ENCODE results near the gene ATG4C.

The ATG4C gene

DNA sequence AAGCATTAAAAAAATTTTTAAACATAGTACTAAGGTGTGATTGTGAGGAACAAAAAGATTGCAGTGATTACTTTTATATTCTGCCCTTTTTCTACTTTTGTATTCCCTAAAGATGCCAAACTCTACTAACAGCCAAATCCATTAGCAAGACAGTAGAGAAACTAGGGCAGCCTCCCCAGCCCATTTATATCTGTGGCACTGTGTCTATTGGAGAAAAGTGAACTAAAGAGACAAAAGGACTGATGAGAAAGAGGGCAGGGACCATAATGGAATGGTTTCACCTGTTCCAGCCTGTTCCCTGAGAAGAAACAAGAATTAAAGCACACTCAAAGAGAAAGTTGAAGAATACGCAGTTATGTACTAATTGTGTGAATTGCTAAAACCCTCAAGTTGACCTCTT, 56.6 kb downstream of the ATG4C start:
- DNase-seq (ENCODE audit: low read depth): no peak

DNA sequence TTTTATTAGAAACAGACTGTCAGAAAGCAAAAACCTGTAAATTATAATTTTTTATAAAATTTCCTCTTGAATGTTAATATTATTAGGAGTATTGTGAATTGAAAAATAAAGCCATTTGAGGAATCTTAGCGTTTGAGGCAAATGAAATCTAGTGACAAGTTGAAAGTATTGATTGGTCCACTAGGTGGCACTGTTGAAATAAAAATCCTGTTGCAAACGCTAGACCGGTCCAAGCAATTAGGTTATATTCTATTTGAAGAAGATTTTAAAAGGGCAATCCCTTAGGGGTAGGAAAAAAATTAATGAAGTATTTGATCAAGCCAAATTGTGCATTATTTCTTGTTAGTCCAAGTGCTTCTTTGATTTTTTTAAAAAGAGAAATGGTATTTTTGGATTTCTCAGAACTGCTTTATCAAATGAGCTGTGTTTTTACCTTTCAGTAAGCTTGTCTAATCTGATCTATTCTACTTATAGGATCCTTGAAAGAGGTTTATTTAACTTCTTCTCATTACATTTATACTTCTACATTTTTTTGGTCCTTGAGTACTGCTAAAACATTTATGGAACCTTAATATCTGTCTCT, 57.7 kb downstream of the ATG4C start:
- peak; percentile 27 for DNase-seq (ENCODE audit: low read depth)

DNA sequence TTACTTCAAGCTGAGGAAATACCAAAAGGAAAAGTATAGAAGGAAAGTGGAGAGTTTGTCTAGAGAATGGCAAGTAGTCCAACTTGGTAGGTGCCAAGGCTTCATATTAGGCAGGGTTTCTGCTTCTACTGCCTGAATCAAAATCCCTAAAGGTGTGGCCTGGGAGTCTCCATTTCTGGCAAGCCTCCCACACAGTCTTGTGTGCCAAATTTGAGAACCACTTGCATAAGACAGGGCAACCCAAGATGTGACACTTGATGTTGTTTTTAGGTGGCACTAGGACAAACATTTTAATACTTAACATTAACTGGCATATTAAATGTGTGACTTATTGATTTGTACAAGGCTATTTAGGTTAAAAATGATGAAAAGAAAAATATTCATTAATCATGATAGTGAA, 60.1 kb downstream of the ATG4C start:
- DNase-seq (ENCODE audit: low read depth): no peak

DNA sequence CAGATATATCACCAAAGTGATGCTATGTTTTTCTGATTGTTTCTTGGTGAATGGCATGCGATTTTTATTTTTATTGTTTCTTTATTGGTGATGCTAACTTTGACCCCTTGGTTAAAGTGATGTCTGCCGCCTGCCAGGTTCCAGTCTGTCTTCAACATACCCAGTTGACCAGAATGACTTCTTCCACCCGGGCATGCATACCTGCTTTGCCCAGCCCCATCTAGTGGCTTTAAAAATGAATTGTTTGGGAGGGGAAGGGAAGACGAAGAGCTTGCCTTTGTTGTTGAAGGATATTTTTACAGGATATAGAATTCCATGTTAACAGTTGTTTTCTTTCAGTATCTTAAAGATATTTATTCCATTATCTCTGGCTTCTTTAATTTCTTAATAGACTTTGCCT, 65.1 kb downstream of the ATG4C start:
- no peak for DNase-seq (ENCODE audit: low read depth)

DNA sequence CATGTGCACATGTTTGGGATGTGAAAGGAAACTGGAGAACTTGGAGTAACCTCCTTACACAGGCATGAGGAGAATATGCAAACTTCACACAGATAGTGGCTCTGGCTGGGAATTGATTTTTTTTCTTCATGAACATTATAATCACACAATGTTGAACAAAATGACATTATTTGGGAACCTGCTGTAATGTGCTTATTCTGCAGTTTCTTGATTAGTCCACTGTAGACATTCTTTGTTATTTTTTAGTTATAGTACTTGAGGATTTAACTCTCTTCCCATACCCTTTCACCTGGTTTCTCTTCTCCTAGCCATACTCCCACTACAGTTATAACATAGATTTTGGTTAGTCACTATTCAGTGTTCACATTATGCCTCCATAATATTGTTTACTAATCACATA, 68.3 kb downstream of the ATG4C start:
- DNase-seq (ENCODE audit: low read depth): no peak

DNA sequence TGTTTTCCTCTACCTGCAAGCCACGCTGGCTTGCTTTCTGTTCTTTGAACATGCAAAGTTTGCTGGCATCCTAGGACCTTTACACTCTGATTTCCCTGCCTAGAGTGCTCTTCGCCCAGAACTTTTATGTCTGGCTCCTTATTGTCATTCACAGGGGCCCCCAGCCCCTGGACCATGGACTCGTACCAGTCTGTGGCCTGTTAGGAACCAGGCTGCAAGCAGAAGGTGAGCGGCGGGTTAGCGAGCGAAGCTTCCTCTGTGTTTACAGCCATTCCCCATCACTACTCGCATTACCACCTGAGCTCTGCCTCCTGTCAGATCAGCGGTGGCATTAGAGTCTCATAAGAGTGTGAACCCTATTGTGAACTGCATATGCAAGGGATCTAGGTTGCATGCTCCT, 73.0 kb downstream of the ATG4C start:
- DNase-seq (ENCODE audit: low read depth): no peak

DNA sequence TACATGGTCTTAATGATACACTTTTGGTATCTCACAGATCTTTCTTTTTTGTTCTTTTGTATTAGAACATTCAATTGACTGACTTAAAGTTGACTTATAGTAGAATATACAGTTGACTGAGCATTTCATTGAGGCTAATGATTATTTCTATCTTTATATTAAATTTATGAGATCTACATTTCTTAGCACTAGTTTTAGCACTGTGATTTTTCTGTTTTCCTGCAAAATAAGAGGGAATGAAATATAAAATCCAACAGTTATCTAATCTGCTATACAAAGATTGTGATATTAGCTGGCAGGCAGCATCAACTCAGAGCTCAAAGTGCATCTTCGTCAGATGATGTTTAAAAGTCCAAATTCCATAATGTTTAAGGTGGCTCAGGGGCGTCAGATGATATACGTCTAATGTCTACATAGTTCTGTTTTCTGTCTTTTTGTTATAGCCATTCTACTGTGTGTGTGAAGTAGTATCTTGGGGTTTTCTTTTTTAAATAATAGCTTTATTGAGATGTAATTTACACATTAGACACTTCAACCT, 85.4 kb downstream of the ATG4C start:
- DNase-seq (ENCODE audit: low read depth): no peak

DNA sequence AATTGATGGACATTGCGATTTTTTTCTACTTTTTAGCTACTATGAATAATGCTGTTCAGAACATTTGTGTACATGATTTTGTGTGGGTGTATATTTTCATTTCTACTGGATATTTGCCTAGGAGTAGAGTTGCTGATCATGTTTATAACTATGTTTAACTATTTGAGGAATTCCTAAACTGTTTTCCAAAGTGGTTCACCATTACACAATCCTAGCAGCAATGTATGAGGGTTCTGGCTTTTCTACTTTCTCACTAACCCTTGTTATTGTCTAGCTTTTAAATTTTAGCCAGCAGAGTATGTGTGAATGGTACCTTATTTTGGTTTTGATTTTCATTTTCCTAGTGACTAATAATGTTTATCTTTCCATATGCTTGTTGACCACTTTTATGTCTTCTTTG, 86.2 kb downstream of the ATG4C start:
- DNase-seq (ENCODE audit: low read depth): peak; percentile 18

DNA sequence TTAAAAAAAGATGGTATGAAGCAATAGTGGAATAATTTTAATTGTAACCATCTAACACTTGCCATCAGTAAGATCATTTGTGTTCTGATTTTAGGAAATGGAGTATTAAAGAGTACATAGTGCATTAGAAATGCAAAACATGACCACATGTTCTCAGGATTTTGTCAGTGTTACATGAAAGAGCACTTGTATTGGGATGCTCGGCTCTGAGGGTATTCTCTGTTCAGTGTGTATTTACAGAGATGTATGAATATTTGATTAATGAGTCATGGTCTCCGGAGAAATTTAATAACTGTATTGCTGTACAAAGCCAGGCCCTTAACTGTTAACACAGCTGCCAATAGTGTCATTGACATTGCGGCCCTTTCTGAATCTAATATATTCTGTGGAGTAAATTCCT, 91.7 kb downstream of the ATG4C start:
- DNase-seq (ENCODE audit: low read depth): no peak

DNA sequence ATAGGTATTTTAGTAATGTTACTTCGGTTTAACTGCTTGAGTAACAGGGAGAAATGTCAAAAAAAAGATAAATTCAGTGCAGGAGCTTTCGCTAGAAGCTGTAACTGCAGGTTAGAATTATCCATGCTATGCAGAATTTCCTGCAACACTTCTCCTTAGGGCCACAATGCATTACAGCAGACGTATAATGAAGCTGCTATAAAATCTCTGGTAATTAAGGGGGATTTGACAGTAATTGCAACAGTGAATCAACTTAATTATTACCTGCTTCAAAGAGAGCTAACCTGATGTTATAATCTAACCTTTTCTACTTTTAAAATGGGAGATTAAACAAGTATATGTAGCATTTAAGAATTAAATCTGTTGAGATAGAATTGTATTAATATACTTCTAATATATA, 92.6 kb downstream of the ATG4C start:
- no peak for DNase-seq (ENCODE audit: low read depth)

DNA sequence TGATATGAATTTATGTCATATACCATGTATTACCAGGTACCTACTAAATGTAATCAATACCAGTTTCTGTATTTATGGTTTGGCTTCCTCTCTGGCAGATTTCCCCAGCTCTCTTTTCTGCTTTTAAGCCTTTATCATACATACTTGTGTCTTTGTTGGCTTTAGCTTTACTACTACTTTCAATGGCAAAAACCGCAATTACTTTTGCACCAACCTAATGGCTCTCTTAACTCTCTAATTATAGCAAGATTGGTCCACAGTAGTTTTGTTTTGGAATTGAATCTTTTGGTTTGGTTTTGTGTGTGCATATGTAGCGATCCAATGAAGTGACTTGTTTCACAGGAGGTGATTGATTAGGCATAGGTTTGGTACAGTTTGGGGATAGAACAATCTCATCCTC, 93.6 kb downstream of the ATG4C start:
- DNase-seq (ENCODE audit: low read depth): no peak

DNA sequence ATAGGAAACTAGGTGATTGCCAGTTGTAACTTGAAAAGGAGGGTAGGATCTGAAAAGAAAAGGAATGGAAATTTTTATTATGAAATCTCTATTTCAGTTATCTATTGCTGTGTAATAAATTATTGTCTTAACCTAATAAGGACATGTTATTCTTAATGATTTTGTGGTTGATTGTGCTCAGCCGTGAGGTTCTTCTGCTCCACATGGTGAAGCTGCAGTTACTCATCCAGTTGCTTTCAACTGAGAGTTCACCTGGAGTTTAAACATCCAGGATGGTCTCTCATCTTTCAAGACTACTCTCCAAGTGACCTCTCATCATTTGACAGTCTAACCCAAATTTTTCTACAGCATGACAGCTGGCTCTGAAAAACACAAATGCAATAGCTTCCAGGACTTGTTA, 96.0 kb downstream of the ATG4C start:
- no peak for DNase-seq (ENCODE audit: low read depth)

DNA sequence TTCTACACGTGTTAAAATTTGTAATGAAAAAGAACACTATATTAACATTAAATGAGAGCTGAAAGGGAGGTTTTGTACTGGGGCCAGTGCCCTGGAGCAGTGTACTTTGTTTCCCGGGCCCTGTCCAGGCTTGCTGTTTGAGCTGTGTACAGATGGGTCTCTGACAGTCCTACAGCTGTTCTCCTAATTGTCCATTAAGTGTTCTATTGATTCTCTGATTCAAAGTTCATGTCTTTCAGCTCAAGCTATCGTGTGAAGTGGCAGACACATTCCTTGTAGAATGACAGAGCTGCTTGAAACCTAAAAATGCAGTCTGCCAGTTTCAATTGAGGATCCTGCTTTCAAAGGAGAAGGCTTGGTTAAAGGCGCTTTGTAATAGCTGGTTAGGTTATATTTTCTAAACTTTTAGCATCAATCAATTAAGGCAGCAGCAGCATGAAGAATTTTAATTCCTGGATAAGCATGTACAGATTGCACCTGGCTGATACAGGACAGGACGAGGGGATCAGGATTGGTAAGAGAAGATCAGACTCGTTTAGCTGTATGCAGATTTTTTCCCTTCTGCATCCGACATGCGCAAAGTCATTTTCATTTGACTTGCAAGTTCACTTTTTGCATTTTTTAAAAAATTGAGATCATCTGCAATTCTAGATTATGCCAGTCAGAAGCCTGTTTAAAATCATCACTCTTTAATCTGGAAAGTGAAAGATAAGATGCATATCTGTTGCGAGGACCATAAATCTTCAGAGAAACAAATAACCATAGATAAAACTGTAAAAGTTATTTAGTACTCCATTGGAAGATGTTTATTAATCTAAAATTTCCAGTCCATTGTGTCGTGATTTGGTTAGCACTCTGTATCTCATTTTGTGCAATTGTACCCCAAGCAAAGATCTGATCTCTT, 98.5 kb downstream of the ATG4C start:
- no peak for DNase-seq (ENCODE audit: low read depth)

DNA sequence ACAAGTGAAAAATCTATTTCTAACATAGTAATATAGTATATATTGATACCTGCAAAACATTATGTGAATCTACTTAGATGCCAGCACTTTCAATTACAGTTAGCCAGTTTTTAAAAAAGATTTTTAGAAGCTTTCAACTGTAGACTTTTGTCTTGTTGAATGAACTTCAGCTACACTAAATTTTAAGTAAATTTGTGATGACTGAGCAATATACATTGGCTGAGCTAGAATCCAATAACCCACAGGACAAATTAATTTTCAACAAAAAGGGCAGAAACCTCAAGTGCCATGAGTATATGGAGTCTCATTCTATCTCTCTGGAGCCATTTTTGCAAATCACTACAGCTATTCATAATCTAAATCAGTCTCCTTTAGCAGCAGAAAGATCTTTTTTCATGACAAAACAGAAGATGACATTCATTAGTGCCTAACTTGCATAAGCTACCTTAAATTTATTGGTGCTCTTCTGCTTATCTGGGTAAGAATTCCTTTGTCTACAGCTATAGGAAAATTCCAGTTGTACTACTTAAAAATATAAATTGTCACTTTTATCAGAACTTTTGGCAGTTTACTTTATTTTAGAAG, 100.3 kb downstream of the ATG4C start:
- no peak for DNase-seq (ENCODE audit: low read depth)

DNA sequence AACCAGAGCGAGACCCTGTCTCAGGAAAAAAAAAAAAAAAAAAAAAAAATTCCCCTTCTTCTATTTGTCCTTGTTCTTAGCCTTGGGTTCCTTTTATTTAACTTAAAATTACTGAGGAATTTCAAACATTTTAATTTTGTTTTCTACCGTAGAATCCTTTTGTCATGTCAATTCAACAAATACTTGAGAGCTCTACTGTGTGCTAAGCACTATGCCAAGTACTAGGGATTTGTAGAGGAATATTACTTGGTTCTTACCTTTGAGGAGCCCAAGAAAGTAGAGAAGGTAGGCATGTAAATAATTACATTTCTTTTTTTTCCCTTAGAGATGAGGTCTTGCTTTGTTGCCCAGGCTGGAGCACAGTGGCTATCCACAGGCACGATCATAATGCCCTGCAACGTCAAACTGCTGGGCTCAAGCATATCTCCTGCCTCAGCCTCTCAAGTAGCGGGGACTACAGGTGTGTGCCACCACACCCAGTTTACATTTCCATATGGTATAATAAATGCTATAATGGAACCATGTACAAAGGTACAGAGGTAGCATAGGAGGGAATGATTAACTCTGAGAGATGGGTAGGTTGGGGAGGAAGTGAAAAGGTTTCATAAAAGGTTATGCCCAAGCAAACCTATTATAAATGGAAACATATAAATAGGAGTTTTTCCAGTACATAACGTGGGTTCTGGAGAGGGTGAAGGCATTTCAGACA, 104.0 kb downstream of the ATG4C start:
- DNase-seq (ENCODE audit: low read depth): no peak

DNA sequence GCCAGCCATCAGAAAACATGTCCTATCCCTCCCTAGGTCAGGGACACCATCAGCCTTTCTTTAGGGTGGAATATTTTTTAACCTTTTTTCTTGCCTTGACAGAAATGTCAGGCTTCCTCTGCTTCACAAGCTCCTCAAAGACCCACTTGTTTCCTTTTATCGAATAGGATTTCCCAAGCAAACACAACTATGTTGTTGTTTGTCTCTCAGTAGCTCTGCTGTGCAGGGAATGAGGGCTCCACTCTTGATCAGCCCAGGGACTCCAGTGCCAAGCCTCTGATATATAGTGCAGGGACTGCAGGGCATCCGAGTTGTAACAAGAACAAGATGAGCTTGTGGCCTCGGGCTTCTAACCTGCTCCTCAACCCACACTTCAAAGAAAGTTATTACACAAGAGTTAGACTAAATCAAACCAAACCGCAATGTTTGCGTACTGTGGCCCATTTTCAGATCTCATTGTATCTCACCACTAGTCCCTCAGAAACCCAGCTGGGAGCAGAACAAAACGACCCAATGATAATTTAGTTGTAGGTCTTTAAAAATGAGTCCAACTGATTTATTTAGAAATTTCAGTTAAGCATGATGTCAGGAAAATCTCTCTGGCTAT, 108.1 kb downstream of the ATG4C start:
- no peak for DNase-seq (ENCODE audit: low read depth)

DNA sequence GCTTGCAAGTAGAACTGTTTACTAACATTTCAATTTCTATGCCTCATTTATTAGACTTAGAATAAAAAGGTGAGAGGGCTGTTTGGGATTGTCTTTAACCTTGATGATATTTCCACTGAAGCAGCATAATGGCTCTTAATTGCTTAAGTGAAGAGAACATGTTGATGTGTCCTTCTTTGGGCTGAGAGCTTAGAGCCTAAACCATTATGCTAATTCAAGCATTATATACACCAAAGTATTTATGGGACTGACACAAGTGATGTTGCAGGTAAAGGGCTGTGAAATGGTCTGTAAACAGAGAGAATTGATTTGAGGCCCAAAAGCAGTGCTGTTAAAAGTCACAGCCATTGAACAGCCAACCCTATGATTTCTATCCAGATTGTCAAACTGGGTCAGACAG, 113.9 kb downstream of the ATG4C start:
- DNase-seq (ENCODE audit: low read depth): no peak

DNA sequence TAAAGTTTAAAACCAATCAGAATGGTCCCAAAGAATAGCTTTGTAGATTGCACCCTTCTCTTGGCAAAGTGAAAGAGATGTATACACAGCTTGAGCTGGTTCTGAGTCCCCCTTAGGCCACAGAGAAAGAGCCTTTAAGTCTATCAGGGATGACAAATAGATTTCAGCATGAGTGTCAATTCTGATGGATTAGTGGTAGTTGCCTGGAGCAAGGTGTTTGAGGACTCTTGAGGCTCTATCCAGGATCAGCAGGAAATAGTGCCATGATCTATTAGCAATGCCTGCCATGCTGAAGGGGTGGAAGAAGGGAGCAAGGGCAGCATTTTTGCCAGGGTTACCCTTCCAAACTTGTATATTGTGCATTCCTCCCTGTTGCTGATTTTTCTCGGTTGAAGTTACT, 116.6 kb downstream of the ATG4C start:
- no peak for DNase-seq (ENCODE audit: low read depth)

DNA sequence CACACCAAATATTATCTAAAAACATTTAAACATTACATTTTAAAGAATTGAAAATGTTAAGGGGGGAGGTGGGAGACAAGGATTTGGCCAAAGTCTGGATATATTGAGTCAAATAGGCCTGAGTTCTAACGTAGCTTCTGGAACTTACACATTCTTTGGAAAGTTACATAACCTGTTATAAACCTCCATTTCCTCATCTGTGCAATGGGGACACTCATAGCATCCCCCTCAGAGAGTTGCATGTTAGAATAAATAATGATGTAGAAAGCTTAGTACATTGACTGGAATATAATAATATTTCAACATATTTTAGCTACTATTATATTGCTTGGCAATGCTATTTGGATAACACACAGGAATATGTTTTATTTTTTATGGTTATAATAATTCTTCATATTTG, 117.7 kb downstream of the ATG4C start:
- no peak for DNase-seq (ENCODE audit: low read depth)

DNA sequence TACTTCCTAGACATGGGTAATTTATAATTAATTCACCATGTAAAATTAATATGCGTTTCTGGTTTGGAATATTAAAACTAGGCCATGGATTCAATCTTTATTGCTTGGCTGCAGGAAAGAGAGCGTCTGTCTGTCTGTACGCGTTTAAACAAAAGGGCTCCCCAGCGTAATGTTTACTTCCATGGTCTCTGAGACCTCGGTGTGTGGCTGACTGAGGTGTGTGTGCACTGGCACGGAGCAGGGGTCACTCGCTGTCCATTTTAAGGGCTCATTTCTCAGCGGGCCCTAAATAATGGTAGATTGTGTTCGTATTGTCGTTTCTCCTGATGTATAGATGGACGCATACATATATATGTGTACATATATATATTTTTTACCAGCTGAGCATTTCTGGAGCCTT, 119.6 kb downstream of the ATG4C start:
- no peak for DNase-seq (ENCODE audit: low read depth)

DNA sequence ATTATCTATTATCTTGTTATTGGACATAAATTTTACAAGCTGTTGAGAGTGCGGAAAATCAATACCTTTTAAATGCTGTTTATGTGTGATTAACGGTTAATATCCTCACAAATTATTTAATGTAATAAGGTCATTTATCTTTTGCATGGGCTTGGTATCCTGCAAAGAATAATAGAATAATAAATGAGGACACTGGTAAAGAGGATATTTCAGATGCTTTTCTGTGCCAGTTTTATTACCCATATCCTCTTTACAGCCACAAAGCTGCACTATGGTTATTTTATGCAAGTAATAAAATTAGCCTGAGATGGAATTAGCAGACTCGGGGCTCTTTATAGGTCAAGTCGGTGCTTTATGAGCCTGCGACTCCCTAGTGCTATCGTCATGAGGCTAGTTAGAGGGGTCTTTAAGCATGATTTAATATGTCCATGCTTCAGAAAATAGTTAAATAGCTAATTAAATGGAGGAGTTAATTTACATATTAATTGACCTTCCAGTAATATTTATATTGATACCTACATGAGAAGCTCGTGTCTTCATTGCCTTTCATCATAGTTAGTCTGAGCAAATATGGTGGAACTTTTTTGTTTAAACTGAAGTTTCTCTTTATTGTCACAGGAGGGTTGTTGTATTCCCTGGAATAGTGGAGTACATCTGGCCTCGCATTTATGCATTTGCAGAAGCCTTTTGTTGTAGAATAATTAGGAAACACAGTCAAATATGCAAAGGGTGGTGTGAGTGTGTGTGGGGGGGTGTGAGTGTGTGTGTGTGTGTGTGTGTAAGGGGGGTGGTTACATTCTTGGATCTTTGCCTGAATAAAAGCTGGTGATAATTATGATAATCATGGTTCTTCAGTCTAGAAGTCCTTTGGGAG, 120.3 kb downstream of the ATG4C start:
- no peak for DNase-seq (ENCODE audit: low read depth)
